H4 (cell line): ENCODE measurements around the gene ZFAND3. TPM values are rescaled to one million over a fixed set of nuclear protein-coding genes. Genes with fewer than 3 reads are reported as not detected.
"Not testable (repeated sequence)": the region's sequence is repeated elsewhere in the genome, so short reads cannot be mapped to it uniquely, and the experiment has no call there.

ENCODE experiments used
- DNase-seq: peaks from one replicate; pipeline ENCODE4 v3.0.0-alpha.2; 2015; ENCODE audit warnings: low spot score
- total RNA-seq: library from RNA; depleted of rRNA; stranded (reverse); fragments of >200 nt; shearing (Covaris generic); gene quantifications from 2 replicates; pipeline ENCODE4 v1.2.3, GENCODE V29; 2014

ZFAND3 gene
- total RNA-seq, 1 experiment from 2014 or later: 7.4 TPM

GRCh38 chr6:38091613-38092012, 272.1 kb downstream of the ZFAND3 start:
- no peak for DNase-seq

GRCh38 chr6:38092465-38092864, 272.9 kb downstream of the ZFAND3 start:
- DNase-seq: no peak

- DNase-seq: no peak
These were observed 273.4 kb downstream of the ZFAND3 start for GRCh38 chr6:38092964-38093363.

GRCh38 chr6:38095054-38095453, 275.5 kb downstream of the ZFAND3 start:
- no peak for DNase-seq

- DNase-seq: no peak
These were observed 279.7 kb downstream of the ZFAND3 start for GRCh38 chr6:38099221-38099620.

GRCh38 chr6:38100380-38100779, 280.9 kb downstream of the ZFAND3 start:
- DNase-seq: no peak

- no peak for DNase-seq
These were observed 284.4 kb downstream of the ZFAND3 start for GRCh38 chr6:38103921-38104320.

- no peak for DNase-seq
These were observed 285.5 kb downstream of the ZFAND3 start for GRCh38 chr6:38105066-38105465.

GRCh38 chr6:38107073-38107472, 287.5 kb downstream of the ZFAND3 start:
- DNase-seq: no peak

- no peak for DNase-seq
These were observed 291.0 kb downstream of the ZFAND3 start for GRCh38 chr6:38110481-38110971.

GRCh38 chr6:38112181-38112580, 292.7 kb downstream of the ZFAND3 start:
- no peak for DNase-seq

GRCh38 chr6:38113825-38114576, 294.5 kb downstream of the ZFAND3 start:
- DNase-seq: no peak

GRCh38 chr6:38114976-38115625, 295.6 kb downstream of the ZFAND3 start:
- DNase-seq: no peak

- no peak for DNase-seq
These were observed 296.1 kb downstream of the ZFAND3 start for GRCh38 chr6:38115626-38116008.

- DNase-seq: no peak
These were observed 296.7 kb downstream of the ZFAND3 start for GRCh38 chr6:38116248-38116647.

GRCh38 chr6:38117281-38117680, 297.8 kb downstream of the ZFAND3 start:
- DNase-seq: no peak

- no peak for DNase-seq
These were observed 299.4 kb downstream of the ZFAND3 start for GRCh38 chr6:38118791-38119365.

GRCh38 chr6:38119516-38119915, 300.0 kb downstream of the ZFAND3 start:
- DNase-seq: no peak

GRCh38 chr6:38124224-38124926, 304.8 kb downstream of the ZFAND3 start:
- DNase-seq: not testable (repeated sequence)

GRCh38 chr6:38127284-38127683, 307.8 kb downstream of the ZFAND3 start:
- DNase-seq: no peak

- peak; percentile 58 for DNase-seq
These were observed 312.0 kb downstream of the ZFAND3 start for GRCh38 chr6:38131527-38131965.
